ENCODE results near the gene SDK1. TPM values are rescaled to one million over a fixed set of nuclear protein-coding genes. Genes with fewer than 3 reads are reported as not detected.

SDK1 gene
- total RNA-seq, 1 donor from 2014 or later: 225 TPM

DNA sequence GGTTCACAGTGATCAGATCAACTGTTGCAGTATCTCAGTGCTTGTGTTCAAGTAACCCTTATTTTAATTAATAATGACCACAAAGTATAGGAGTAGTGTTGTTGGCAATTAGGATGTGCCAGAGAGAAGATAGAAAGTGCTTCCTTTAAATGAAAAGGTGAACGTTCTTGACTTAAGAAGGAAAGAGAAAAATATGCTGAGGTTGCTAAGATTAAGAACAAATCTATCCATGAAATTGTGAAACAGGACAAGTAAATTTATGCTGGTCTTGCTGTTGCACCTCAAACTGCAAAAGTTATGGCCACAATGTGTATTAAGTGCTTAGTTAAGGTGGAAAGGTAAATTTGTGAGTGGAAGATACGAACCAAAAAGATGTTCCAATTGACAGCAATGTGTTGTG, 139.5 kb downstream of the SDK1 start:
- Mint-ChIP-seq H3K27me3 (ENCODE audit: unreplicated experiment) (peaks cover 2% of the 10 kb centered on the region), H3K27ac (ENCODE audit: unreplicated experiment) (no peak overlapping the region), H3K4me3 (ENCODE audit: unreplicated experiment) (no peak overlapping the region), H3K9me3 (ENCODE audit: unreplicated experiment) (peaks cover 2% of the 10 kb centered on the region), H3K36me3 (ENCODE audit: unreplicated experiment) (peaks cover 2% of the 10 kb centered on the region), H3K4me1 (ENCODE audit: low read depth, unreplicated experiment) (peaks cover 14% of the 10 kb centered on the region)
- TF ChIP-seq, protein P1, sequence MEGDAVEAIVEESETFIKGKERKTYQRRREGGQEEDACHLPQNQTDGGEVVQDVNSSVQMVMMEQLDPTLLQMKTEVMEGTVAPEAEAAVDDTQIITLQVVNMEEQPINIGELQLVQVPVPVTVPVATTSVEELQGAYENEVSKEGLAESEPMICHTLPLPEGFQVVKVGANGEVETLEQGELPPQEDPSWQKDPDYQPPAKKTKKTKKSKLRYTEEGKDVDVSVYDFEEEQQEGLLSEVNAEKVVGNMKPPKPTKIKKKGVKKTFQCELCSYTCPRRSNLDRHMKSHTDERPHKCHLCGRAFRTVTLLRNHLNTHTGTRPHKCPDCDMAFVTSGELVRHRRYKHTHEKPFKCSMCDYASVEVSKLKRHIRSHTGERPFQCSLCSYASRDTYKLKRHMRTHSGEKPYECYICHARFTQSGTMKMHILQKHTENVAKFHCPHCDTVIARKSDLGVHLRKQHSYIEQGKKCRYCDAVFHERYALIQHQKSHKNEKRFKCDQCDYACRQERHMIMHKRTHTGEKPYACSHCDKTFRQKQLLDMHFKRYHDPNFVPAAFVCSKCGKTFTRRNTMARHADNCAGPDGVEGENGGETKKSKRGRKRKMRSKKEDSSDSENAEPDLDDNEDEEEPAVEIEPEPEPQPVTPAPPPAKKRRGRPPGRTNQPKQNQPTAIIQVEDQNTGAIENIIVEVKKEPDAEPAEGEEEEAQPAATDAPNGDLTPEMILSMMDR (IDR thresholded peaks at IDR 0.05; ENCODE audit: partially characterized antibody, unreplicated experiment): no peak
- DNase-seq: no peak

DNA sequence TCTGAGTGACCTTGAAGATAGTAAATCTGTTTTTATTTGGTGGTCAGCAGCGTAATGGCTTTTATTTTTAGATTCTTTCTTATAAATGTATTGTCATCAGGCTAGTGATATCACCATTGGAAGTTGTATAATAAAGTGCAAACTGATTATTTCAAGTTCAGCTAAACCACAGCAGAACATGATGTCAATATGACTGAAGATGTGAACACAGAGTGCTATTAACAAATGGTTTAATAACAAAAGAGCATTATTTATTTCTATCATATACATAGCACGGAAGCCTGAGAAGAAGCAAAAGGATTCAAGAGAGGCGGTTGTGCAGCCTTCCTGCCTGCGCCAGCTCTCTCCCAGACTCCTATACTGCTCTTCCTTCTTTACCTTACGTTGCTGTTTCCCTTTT, 142.7 kb downstream of the SDK1 start:
- no peaks in the 10 kb centered on the region for H3K27me3 Mint-ChIP-seq (ENCODE audit: unreplicated experiment)
- peaks cover 2% of the 10 kb centered on the region for H3K9me3 Mint-ChIP-seq (ENCODE audit: unreplicated experiment)
- H3K4me1 Mint-ChIP-seq (ENCODE audit: low read depth, unreplicated experiment): peaks cover 8% of the 10 kb centered on the region
- TF ChIP-seq, protein P1 (IDR thresholded peaks at IDR 0.05; ENCODE audit: partially characterized antibody, unreplicated experiment): no peak
- H3K4me3 Mint-ChIP-seq (ENCODE audit: unreplicated experiment): no peak overlapping the region
- H3K27ac Mint-ChIP-seq (ENCODE audit: unreplicated experiment): no peak overlapping the region
- DNase-seq: no peak
- H3K36me3 Mint-ChIP-seq (ENCODE audit: unreplicated experiment): peaks cover 9% of the 10 kb centered on the region

DNA sequence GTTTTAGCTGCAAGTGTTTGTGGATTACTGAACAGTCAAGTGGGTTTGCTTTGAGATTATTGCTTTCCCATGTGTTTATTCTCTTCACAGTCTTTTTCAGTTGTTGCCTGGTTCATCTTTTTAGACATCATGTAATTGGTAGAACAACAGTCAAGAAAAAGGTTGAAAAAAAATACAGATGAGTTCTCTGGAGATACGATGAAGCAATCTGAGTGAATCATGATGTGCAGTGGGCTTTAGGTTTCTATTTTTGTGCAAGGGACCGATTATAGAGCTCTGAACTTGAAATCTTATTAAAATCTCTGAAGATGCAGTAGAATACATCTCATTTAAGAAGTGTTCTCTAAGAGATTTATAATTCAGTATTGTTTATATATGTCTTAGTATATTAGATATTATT, 145.7 kb downstream of the SDK1 start:
- H3K4me3 Mint-ChIP-seq (ENCODE audit: unreplicated experiment): no peak overlapping the region
- no peaks in the 10 kb centered on the region for H3K27me3 Mint-ChIP-seq (ENCODE audit: unreplicated experiment)
- TF ChIP-seq, protein P1 (IDR thresholded peaks at IDR 0.05; ENCODE audit: partially characterized antibody, unreplicated experiment): no peak
- H3K27ac Mint-ChIP-seq (ENCODE audit: unreplicated experiment): no peak overlapping the region
- no peaks in the 10 kb centered on the region for H3K9me3 Mint-ChIP-seq (ENCODE audit: unreplicated experiment)
- no peak for DNase-seq
- H3K36me3 Mint-ChIP-seq (ENCODE audit: unreplicated experiment): peaks cover 9% of the 10 kb centered on the region
- peaks cover 2% of the 10 kb centered on the region for H3K4me1 Mint-ChIP-seq (ENCODE audit: low read depth, unreplicated experiment)

DNA sequence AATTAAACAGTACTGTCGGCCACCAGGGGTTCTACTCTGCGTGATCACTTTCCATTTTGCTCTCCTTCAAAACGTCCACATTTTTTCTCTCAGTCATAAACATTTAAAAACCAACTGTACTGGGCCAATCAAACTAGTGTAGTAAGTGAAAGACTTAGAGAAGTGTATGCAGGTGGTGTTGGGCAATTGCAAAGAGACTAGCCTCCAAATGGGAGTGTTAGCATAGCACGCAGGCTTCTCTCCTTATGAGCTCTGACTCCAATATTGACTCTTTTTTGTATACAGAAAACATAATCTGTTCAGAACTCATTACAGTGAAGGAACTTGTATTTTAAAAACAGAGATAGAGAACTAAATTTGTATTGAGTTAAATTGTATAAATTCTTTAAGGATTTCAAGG, 150.6 kb downstream of the SDK1 start:
- H3K36me3 Mint-ChIP-seq (ENCODE audit: unreplicated experiment): no peaks in the 10 kb centered on the region
- no peaks in the 10 kb centered on the region for H3K27me3 Mint-ChIP-seq (ENCODE audit: unreplicated experiment)
- DNase-seq: no peak
- no peak overlapping the region for H3K4me3 Mint-ChIP-seq (ENCODE audit: unreplicated experiment)
- H3K9me3 Mint-ChIP-seq (ENCODE audit: unreplicated experiment): peaks cover 5% of the 10 kb centered on the region
- no peak overlapping the region for H3K27ac Mint-ChIP-seq (ENCODE audit: unreplicated experiment)
- peaks cover 25% of the 10 kb centered on the region for H3K4me1 Mint-ChIP-seq (ENCODE audit: low read depth, unreplicated experiment)
- TF ChIP-seq, protein P1 (IDR thresholded peaks at IDR 0.05; ENCODE audit: partially characterized antibody, unreplicated experiment): no peak

DNA sequence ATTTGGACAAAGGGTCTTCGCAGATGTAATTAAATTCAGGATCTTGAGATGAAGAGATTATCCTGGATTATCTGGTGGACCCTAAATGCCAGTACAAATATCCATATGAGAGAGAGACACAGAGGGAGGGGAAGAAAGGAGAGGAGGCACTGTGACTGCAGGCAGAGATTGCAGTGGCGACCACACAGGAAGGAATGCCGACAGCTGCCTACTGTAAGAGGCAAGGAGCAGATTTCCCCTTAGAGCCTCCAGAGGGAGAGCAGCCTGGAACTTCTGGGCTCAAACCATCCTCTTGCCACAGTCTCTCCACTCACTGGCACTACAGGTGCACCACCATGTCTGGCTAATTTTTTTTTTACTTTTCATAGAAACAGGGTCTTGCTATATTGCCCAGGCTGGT, 152.3 kb downstream of the SDK1 start:
- DNase-seq: no peak
- no peaks in the 10 kb centered on the region for H3K27me3 Mint-ChIP-seq (ENCODE audit: unreplicated experiment)
- H3K9me3 Mint-ChIP-seq (ENCODE audit: unreplicated experiment): peaks cover 5% of the 10 kb centered on the region
- H3K4me3 Mint-ChIP-seq (ENCODE audit: unreplicated experiment): no peak overlapping the region
- TF ChIP-seq, protein P1 (IDR thresholded peaks at IDR 0.05; ENCODE audit: partially characterized antibody, unreplicated experiment): no peak
- no peaks in the 10 kb centered on the region for H3K36me3 Mint-ChIP-seq (ENCODE audit: unreplicated experiment)
- peak overlapping the region; percentile 13 for H3K27ac Mint-ChIP-seq (ENCODE audit: unreplicated experiment)
- peaks cover 25% of the 10 kb centered on the region for H3K4me1 Mint-ChIP-seq (ENCODE audit: low read depth, unreplicated experiment)
